Measurements from ENCODE around the gene CSMD2. TPM values are rescaled to one million over a fixed set of nuclear protein-coding genes. Genes with fewer than 3 reads are reported as not detected.
"Not testable (repeated sequence)": the region's sequence is repeated elsewhere in the genome, so short reads cannot be mapped to it uniquely, and the experiment has no call there.

The CSMD2 gene
- total RNA-seq, 1 experiment from 2014 or later: not detected

GRCh38 chr1:34100332-34100731, 64.7 kb downstream of the CSMD2 start:
- H3K9me2 ChIP-seq (ENCODE audit: insufficient read depth): no peaks in the 10 kb centered on the region
- no peaks in the 10 kb centered on the region; the same call in 1 of the 2 replicates for H3K9me3 ChIP-seq (ENCODE audit: insufficient read depth, low read depth)
- no peak for TF ChIP-seq CTCF (conservative IDR thresholded peaks at IDR 0.05)
- no peak for TF ChIP-seq EZH2 (IDR thresholded peaks at IDR 0.05; ENCODE audit: low read depth)
- intact Hi-C loops (cut with micrococcal nuclease; ENCODE audit: unreplicated experiment): no loop called here
- no peaks in the 10 kb centered on the region for H3K4me1 ChIP-seq (replicated peaks; ENCODE audit: insufficient read depth)
- H3F3A ChIP-seq (ENCODE audit: insufficient read depth, low read depth): no peaks in the 10 kb centered on the region
- no peak overlapping the region for H3K4me2 ChIP-seq
- ChIA-PET CTCF (no interaction called here), POLR2A (ENCODE audit: unreplicated experiment) (no interaction called here)
- H3K79me2 ChIP-seq (ENCODE audit: low read depth): no peaks in the 10 kb centered on the region
- no peak overlapping the region for H3K27ac ChIP-seq
- no TSS peak for BruUV-seq (replicated peaks)
- DNase-seq: no peak
- H3K4me3 ChIP-seq: no peak overlapping the region
- no peak overlapping the region for H2AFZ ChIP-seq
- peaks cover 39% of the 10 kb centered on the region for H3K27me3 ChIP-seq (ENCODE audit: insufficient read depth, low read depth)
- no peaks in the 10 kb centered on the region for H4K20me1 ChIP-seq (ENCODE audit: insufficient read depth)
- H3K36me3 ChIP-seq (ENCODE audit: low read depth): no peaks in the 10 kb centered on the region

- H3K4me2 ChIP-seq; H3K36me3 ChIP-seq (ENCODE audit: low read depth); H3F3A ChIP-seq (ENCODE audit: insufficient read depth, low read depth); H3K9me3 ChIP-seq (ENCODE audit: insufficient read depth, low read depth); H2AFZ ChIP-seq; POLR2A ChIA-PET (ENCODE audit: unreplicated experiment); DNase-seq; H3K4me1 ChIP-seq (replicated peaks; ENCODE audit: insufficient read depth); BruUV-seq (replicated peaks); H3K27ac ChIP-seq; intact Hi-C loops (cut with micrococcal nuclease; ENCODE audit: unreplicated experiment); H3K79me2 ChIP-seq (ENCODE audit: low read depth); H3K9me2 ChIP-seq (ENCODE audit: insufficient read depth); H3K4me3 ChIP-seq; H4K20me1 ChIP-seq (ENCODE audit: insufficient read depth); CTCF ChIA-PET: not testable (repeated sequence)
- peaks cover 12% of the 10 kb centered on the region; the same call in 1 of the 2 replicates for H3K27me3 ChIP-seq (ENCODE audit: insufficient read depth, low read depth)
Measured at GRCh38 chr1:34092399-34092798, 72.6 kb downstream of the CSMD2 start.

DNA sequence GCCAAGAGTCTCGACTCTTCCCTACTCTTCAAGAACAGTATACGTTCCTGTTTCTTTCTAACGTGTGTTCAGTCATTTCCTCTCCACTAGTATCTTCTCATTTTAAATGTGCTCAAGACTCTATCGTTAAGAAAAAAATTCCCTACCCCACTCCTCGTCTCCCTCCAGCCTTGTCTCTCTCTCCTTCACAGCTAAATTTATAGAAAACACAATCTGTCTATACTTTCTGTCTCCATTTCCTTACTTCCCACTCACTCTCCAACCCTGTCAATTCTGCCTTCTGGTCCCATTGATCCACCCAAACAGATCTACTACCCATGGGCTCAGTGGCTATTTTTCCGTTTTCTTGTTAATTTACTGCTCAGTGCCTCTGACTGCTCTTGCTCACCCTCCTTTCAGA, 75.3 kb downstream of the CSMD2 start:
- TF ChIP-seq CTCF (conservative IDR thresholded peaks at IDR 0.05) (no peak), EZH2 (IDR thresholded peaks at IDR 0.05; ENCODE audit: low read depth) (no peak)
- Histone ChIP-seq H3K9me3 (ENCODE audit: insufficient read depth, low read depth) (no peaks in the 10 kb centered on the region), H3K79me2 (ENCODE audit: low read depth) (no peaks in the 10 kb centered on the region), H3K9me2 (ENCODE audit: insufficient read depth) (no peaks in the 10 kb centered on the region), H4K20me1 (ENCODE audit: insufficient read depth) (no peaks in the 10 kb centered on the region), H3K27me3 (ENCODE audit: insufficient read depth, low read depth) (peaks cover 12% of the 10 kb centered on the region; the same call in 1 of the 2 replicates), H3K4me2 (no peak overlapping the region), H2AFZ (no peak overlapping the region), H3K27ac (no peak overlapping the region), H3K4me3 (no peak overlapping the region), H3F3A (ENCODE audit: insufficient read depth, low read depth) (no peaks in the 10 kb centered on the region), H3K4me1 (replicated peaks; ENCODE audit: insufficient read depth) (no peaks in the 10 kb centered on the region), H3K36me3 (ENCODE audit: low read depth) (no peaks in the 10 kb centered on the region)
- no peak for DNase-seq
- no TSS peak for BruUV-seq (replicated peaks)
- ChIA-PET CTCF (no interaction called here), POLR2A (ENCODE audit: unreplicated experiment) (no interaction called here)
- intact Hi-C loops (cut with micrococcal nuclease; ENCODE audit: unreplicated experiment): no loop called here

GRCh38 chr1:34087986-34088385, 77.0 kb downstream of the CSMD2 start:
- Histone ChIP-seq H3K4me1 (replicated peaks; ENCODE audit: insufficient read depth) (no peaks in the 10 kb centered on the region), H3K27ac (no peak overlapping the region), H3K9me3 (ENCODE audit: insufficient read depth, low read depth) (no peaks in the 10 kb centered on the region), H4K20me1 (ENCODE audit: insufficient read depth) (no peaks in the 10 kb centered on the region), H3K79me2 (ENCODE audit: low read depth) (no peaks in the 10 kb centered on the region), H2AFZ (no peak overlapping the region), H3K36me3 (ENCODE audit: low read depth) (no peaks in the 10 kb centered on the region), H3K4me2 (no peak overlapping the region), H3K4me3 (no peak overlapping the region), H3K9me2 (ENCODE audit: insufficient read depth) (no peaks in the 10 kb centered on the region), H3K27me3 (ENCODE audit: insufficient read depth, low read depth) (peaks cover 12% of the 10 kb centered on the region; the same call in 1 of the 2 replicates), H3F3A (ENCODE audit: insufficient read depth, low read depth) (no peaks in the 10 kb centered on the region)
- ChIA-PET POLR2A (ENCODE audit: unreplicated experiment) (no interaction called here), CTCF (no interaction called here)
- TF ChIP-seq CTCF (conservative IDR thresholded peaks at IDR 0.05) (no peak), EZH2 (IDR thresholded peaks at IDR 0.05; ENCODE audit: low read depth) (no peak)
- no peak for DNase-seq
- intact Hi-C loops (cut with micrococcal nuclease; ENCODE audit: unreplicated experiment): no loop called here
- no TSS peak for BruUV-seq (replicated peaks)

Measured in PC-9 (cell line).